Activated B cell treated with CpG ODN at 0.5 μM for 24 hours (primary cell): ENCODE data around the gene CDK5RAP3. TPM values are rescaled to one million over a fixed set of nuclear protein-coding genes. Genes with fewer than 3 reads are reported as not detected.
"Not testable (repeated sequence)": the region's sequence is repeated elsewhere in the genome, so short reads cannot be mapped to it uniquely, and the experiment has no call there.

Source experiments
- ATAC-seq: fragments of 200-7000 bp; cut with Tn5 transposase; one replicate; pipeline ENCODE4 v1.10.0; 2021; ENCODE audit warnings: low read depth, mild to moderate bottlenecking, moderate library complexity
- CTCF ChIA-PET: fragments of 350-600 bp; sonication (Branson Sonifier 250); formaldehyde crosslinking; loops from one replicate; lab custom pipeline; 2021; ENCODE audit warnings: antibody characterized with exemption; lab: Charles Lee
- POLR2A ChIA-PET: fragments of 350-600 bp; sonication (Branson Sonifier 250); formaldehyde crosslinking; loops from one replicate; lab custom pipeline; 2021; ENCODE audit warnings: antibody characterized with exemption; lab: Charles Lee
- DNase-seq: peaks from one replicate; pipeline ENCODE4 v3.0.0; 2022
- H3K27ac Mint-ChIP-seq: one replicate; pipeline ENCODE4 v1.8.0; 2020; ENCODE audit warnings: mixed read lengths
- H3K27me3 Mint-ChIP-seq: one replicate; pipeline ENCODE4 v1.8.0; 2021; ENCODE audit warnings: mixed read lengths
- H3K36me3 Mint-ChIP-seq: one replicate; pipeline ENCODE4 v1.8.0; 2021; ENCODE audit warnings: low read depth, mixed read lengths
- H3K4me1 Mint-ChIP-seq: one replicate; pipeline ENCODE4 v1.8.0; 2021; ENCODE audit warnings: mixed read lengths
- H3K4me3 Mint-ChIP-seq: one replicate; pipeline ENCODE4 v1.8.0; 2020; ENCODE audit warnings: mild to moderate bottlenecking, mixed read lengths
- H3K9me3 Mint-ChIP-seq: one replicate; pipeline ENCODE4 v1.8.0; 2020; ENCODE audit warnings: mixed read lengths
- intact Hi-C: fragments of 100-400 bp; cut with micrococcal nuclease; formaldehyde crosslinking; loops from one replicate; pipeline ENCODE4 v1.15.1; 2024
- total RNA-seq: library from RNA; stranded (reverse); gene quantifications from 2 replicates; pipeline ENCODE4 v1.2.3, GENCODE V29; 2022
- TF ChIP-seq, protein P1 (sequence below): fragments of 200-600 bp; IDR thresholded peaks from one replicate; pipeline ENCODE4 v1.8.0; 2022; ENCODE audit warnings: antibody characterized with exemption, mild to moderate bottlenecking

Gene CDK5RAP3
- total RNA-seq, 1 donor from 2014 or later: 286 TPM

- Mint-ChIP-seq H3K9me3 (no peaks in the 10 kb centered on the region), H3K36me3 (no peaks in the 10 kb centered on the region), H3K4me3 (no peak overlapping the region), H3K4me1 (peaks cover 4% of the 10 kb centered on the region), H3K27me3 (no peaks in the 10 kb centered on the region), H3K27ac (no peak overlapping the region)
- TF ChIP-seq, protein P1, sequence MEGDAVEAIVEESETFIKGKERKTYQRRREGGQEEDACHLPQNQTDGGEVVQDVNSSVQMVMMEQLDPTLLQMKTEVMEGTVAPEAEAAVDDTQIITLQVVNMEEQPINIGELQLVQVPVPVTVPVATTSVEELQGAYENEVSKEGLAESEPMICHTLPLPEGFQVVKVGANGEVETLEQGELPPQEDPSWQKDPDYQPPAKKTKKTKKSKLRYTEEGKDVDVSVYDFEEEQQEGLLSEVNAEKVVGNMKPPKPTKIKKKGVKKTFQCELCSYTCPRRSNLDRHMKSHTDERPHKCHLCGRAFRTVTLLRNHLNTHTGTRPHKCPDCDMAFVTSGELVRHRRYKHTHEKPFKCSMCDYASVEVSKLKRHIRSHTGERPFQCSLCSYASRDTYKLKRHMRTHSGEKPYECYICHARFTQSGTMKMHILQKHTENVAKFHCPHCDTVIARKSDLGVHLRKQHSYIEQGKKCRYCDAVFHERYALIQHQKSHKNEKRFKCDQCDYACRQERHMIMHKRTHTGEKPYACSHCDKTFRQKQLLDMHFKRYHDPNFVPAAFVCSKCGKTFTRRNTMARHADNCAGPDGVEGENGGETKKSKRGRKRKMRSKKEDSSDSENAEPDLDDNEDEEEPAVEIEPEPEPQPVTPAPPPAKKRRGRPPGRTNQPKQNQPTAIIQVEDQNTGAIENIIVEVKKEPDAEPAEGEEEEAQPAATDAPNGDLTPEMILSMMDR: no peak
- no peak for DNase-seq
- intact Hi-C loops: no loop called here
- POLR2A ChIA-PET: no interaction called here
- ATAC-seq: no peak
- CTCF ChIA-PET: interaction anchor here (0.6 to 1.0 kb wide), 2 partner anchors 21 to 27 kb away, joined by 3 read pairs; no protein-coding TSS in a partner anchor
These were observed 28.7 kb downstream of the CDK5RAP3 start for GRCh38 chr17:47999582-47999981.

GRCh38 chr17:48001197-48001596 is 30.3 kb downstream of the CDK5RAP3 start:
- CTCF ChIA-PET: no interaction called here
- peaks cover 4% of the 10 kb centered on the region for H3K4me1 Mint-ChIP-seq
- intact Hi-C loops: no loop called here
- ATAC-seq: no peak
- no peak overlapping the region for H3K27ac Mint-ChIP-seq
- no peak overlapping the region for H3K4me3 Mint-ChIP-seq
- DNase-seq: no peak
- peaks cover 2% of the 10 kb centered on the region for H3K27me3 Mint-ChIP-seq
- POLR2A ChIA-PET: no interaction called here
- no peaks in the 10 kb centered on the region for H3K36me3 Mint-ChIP-seq
- TF ChIP-seq, protein P1: no peak
- no peaks in the 10 kb centered on the region for H3K9me3 Mint-ChIP-seq

DNA sequence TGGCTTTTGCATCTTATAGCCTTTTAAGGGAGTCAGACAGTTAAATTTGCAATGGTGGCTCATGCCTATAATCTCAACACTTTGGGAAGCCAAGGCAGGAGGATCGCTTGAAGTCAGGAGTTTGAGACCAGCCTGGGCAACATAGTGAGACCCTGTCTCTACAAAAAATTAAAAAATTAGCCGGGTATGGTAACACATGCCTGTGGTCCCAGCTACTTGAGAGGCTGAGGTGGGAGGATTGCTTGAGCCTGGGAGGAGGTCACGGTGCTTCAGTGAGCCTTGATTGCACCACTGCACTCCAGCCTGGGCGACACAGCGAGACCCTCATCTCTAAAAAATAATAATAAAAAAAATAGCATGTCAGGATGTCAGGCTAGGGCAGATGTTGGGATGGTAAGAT is 30.7 kb downstream of the CDK5RAP3 start:
- intact Hi-C loops, H3K36me3 Mint-ChIP-seq, H3K27ac Mint-ChIP-seq, H3K9me3 Mint-ChIP-seq, CTCF ChIA-PET, H3K27me3 Mint-ChIP-seq, POLR2A ChIA-PET, DNase-seq, H3K4me3 Mint-ChIP-seq, ATAC-seq, H3K4me1 Mint-ChIP-seq: not testable (repeated sequence)

DNA sequence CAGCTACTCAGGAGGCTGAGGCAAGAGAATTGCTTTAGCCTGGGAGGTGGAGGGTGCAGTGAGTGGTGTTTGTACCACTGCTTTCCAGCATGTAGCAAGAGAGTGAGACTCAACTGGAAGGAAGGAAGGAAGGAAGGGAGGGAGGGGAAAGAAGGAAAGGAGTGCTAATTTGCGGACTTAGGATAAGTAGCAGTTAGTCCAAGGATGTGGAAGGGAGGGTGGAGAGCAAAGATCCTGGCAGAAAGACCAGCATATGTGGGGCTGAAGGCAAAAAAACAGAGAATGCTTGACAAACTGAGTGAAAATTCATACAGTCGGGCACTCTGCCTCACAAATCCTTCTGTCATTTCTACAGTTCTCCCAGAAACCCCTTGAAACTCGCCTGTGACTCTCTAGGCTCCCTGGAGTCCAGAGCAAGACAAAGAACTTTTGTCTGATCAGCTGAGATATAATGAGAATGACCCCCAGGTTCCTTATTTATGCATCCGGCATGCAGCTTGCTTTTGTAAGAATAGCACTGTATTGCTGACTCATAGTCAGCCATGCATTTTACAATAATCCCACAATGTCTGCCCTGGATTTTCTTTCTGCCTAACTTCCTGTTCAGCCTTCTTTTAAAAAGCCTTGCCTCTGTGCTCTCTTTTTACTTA is 31.5 kb downstream of the CDK5RAP3 start:
- no peak for DNase-seq
- intact Hi-C loops: no loop called here
- ChIA-PET POLR2A (interaction anchor here (0.7 to 1.3 kb wide), 3 partner anchors 9 to 90 kb away, joined by 3 to 5 read pairs (median 4); no protein-coding TSS in a partner anchor), CTCF (interaction anchor here (0.6 kb wide), 1 partner anchor 23 kb away, joined by 3 read pairs; no protein-coding TSS in a partner anchor)
- TF ChIP-seq, protein P1: no peak
- peaks cover 5% of the 10 kb centered on the region for H3K27me3 Mint-ChIP-seq
- H3K4me1 Mint-ChIP-seq: peaks cover 4% of the 10 kb centered on the region
- H3K9me3 Mint-ChIP-seq: no peaks in the 10 kb centered on the region
- H3K4me3 Mint-ChIP-seq: no peak overlapping the region
- no peak overlapping the region for H3K27ac Mint-ChIP-seq
- no peaks in the 10 kb centered on the region for H3K36me3 Mint-ChIP-seq
- ATAC-seq: peak; percentile 56

- ChIA-PET POLR2A (interaction anchor here (0.7 to 1.3 kb wide), 4 partner anchors 9 to 107 kb away, joined by 3 to 5 read pairs (median 4); partner anchors contain the start of gene SP2), CTCF (interaction anchor here (0.6 kb wide), 1 partner anchor 23 kb away, joined by 3 read pairs; no protein-coding TSS in a partner anchor)
- intact Hi-C loops: no loop called here
- no peak overlapping the region for H3K4me3 Mint-ChIP-seq
- no peaks in the 10 kb centered on the region for H3K36me3 Mint-ChIP-seq
- no peak overlapping the region for H3K27ac Mint-ChIP-seq
- H3K4me1 Mint-ChIP-seq: peaks cover 4% of the 10 kb centered on the region
- TF ChIP-seq, protein P1: no peak
- H3K27me3 Mint-ChIP-seq: peaks cover 5% of the 10 kb centered on the region
- H3K9me3 Mint-ChIP-seq: no peaks in the 10 kb centered on the region
- DNase-seq (no peak), ATAC-seq (no peak)
These were observed 32.1 kb downstream of the CDK5RAP3 start for GRCh38 chr17:48002916-48003416.
